GM12864 (cell line): ENCODE results near the gene PTPN14.

Experiments used
- DNase-seq: peaks from one replicate; pipeline ENCODE4 v3.0.0-alpha.2; 2011; ENCODE audit warnings: low read depth
- H3K4me3 ChIP-seq: 2 replicates; pipeline ENCODE4 v1.5.1; 2011; ENCODE audit warnings: mild to moderate bottlenecking, low read depth, low read length, control low read depth
- CTCF ChIP-seq: IDR thresholded peaks from 2 replicates; pipeline ENCODE4 v1.5.1; 2011; ENCODE audit warnings: low read depth, mild to moderate bottlenecking, moderate library complexity, low read length, control low read depth, inconsistent platforms; ENCODE audit errors: missing control alignments

PTPN14 gene

DNA sequence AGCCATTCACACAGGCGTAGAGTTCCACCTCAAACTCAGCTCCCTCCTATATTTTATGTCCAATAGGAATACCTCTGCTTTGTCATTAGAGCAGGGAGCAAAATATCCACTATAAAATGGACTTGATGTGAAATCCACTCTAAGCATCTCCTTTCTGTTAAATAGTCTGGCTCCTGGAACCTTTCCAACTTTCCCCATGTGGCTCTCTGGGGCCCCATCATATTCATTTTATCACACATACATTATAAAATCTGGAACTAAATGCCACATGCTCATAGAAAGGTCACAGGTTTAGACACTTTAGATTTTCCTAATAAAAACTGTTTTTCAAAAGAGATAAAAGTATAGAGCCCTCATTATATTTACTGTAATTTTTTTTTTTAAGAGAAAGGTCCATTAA, 82.1 kb downstream of the PTPN14 start:
- TF ChIP-seq CTCF, result no peak
- H3K4me3 ChIP-seq, result no peak overlapping the region
- no peak for DNase-seq

DNA sequence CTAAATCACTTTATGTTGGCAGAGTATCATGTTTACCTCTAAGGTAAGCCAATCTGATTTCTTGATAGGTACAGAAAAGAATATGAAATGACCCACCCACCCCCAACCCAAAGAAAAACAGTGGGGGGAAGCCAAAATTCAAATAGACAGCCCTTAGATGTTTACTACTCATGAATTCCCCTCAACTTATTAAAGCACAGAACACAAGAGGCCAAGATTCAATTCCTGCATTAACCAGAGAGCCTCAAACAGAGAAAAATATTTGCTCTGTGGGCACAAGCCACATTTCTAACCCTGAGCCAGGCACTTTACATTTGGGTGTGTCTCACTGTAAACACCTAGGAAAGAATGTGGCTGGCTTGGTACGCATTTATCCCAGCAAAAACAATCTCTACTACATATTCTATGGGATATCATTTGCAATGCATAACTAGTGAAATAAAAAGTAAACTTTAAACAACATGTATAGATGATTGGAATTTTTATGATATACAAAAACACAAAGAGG, 84.3 kb downstream of the PTPN14 start:
- no peak for TF ChIP-seq CTCF
- H3K4me3 ChIP-seq, result no peak overlapping the region
- no peak for DNase-seq

DNA sequence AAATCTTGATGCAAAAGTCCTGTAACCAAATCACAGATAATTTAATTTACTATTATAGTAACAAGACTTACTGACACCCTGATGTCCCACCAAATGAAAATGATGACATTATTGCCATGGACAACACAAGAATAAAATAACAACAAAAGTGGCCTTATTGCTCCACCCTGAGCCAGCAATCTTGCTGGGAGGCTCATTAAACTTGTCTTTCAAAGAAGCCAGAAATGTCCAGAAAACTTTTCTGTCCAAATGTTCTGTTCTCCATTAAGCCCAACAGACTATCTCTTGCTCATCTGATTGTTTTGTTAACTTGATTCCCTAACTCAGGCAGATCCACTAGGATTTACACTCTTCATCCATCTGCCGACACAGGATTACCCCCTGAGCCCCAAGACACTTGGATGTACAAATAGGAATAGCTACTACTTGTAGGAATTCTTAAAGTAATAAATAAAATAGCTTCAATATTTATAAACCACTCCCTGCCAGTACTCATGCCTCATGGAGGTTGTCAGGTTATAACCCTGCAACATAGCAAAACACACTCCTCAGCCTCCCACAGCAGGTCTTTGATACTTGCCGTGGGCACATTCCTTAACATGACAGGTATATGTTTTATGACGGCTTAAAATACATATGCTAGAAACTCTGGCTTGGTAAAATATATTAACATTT, 84.9 kb downstream of the PTPN14 start:
- TF ChIP-seq CTCF, result no peak
- DNase-seq, result no peak
- no peak overlapping the region for H3K4me3 ChIP-seq

- TF ChIP-seq CTCF, result no peak
- H3K4me3 ChIP-seq, result no peak overlapping the region
- DNase-seq, result no peak
These were observed 86.7 kb downstream of the PTPN14 start for GRCh38 chr1:214464445-214465287.

- TF ChIP-seq CTCF, result no peak
- H3K4me3 ChIP-seq, result no peak overlapping the region
These were observed 87.8 kb downstream of the PTPN14 start for GRCh38 chr1:214463596-214463995.

DNA sequence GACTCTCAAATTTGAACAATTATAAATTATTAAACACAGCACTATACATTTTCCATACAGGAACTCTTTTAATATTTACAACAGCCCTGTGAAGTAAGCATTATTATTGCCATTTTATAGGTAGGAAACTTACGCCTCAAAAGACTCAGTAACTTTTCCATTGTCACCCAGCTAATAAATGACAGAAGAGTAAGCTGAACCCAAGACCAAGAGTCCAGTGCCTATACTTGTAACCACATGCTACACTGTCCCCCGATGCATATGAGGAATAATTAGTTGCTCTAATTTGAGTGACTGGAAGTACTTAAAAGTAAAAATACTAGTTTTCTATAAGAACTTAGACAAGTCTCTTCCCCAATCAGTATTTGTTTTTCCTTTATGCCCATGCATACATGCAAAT, 88.5 kb downstream of the PTPN14 start:
- TF ChIP-seq CTCF, result no peak
- H3K4me3 ChIP-seq, result no peak overlapping the region
- DNase-seq, result no peak

More at GRCh38 chr1:214463596-214463995, 87.8 kb downstream of the PTPN14 start:
- DNase-seq, result no peak
